MM.1S (cell line): ENCODE data around the gene LASP1.

Experiments
- CTCF ChIP-seq: fragments of 300-600 bp; sonication (generic); IDR thresholded peaks from 2 replicates; pipeline ENCODE4 v1.5.1; 2016; ENCODE audit warnings: antibody characterized with exemption, low read length, mixed read lengths
- EZH2 ChIP-seq: fragments of 300-600 bp; sonication (generic); optimal IDR thresholded peaks from 2 replicates; pipeline ENCODE3; 2017; ENCODE audit warnings: low read depth, mild to moderate bottlenecking, antibody characterized with exemption, low read length, mixed read lengths
- EZH2phosphoT487 ChIP-seq: fragments of 300-600 bp; sonication (generic); IDR thresholded peaks from 2 replicates; pipeline ENCODE4 v1.6.1; 2018; ENCODE audit warnings: antibody characterized with exemption, low read length

GRCh38 chr17:38897176-38897575 is 27.3 kb downstream of the LASP1 start:
- TF ChIP-seq CTCF (no peak), EZH2 (no peak), EZH2phosphoT487 (no peak)
